COLO829 (cell line): Measurements from ENCODE around the gene OBSL1.

Experiments used
- DNase-seq: peaks from one replicate; pipeline ENCODE4 v3.0.0; 2012; ENCODE audit warnings: low spot score

OBSL1 gene

DNA sequence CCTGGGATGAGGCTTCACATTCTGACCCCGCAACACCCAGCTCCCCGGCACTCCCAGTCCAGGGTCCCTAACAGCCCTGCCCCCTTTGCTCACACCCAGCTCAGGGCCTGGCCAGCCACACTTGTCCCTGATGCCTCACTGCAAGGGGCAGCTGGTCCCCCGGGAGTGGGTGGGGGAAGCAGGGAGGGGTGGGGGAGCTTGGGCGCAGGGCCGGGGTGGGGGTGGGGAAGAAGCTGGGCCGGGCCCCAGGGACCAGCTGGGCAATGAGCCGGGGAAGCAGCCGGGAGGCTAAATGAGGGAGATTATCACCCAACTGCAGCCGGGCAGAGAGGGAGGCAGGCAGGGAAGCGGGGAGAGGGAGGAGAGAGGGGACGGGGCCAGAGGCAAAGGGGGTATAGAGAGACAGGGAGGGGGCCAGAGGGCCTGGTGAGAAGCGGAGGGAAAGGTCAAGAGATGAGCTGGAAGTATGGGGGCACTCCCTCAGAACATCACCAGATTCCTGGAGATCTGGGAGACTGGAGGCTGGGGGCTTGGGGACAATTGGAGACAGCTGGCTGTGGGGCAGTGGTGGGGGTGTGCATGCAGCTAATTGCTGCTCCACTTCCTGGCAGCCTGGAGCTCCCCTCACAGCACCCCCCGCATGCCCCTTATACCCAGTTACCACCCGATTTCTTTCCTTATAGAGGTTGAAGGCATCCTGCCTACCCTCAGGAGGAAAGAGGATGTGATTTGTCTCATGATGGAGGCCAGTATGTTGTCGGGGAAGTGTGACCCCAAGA lies 59.6 kb downstream of the OBSL1 start:
- no peak for DNase-seq

DNA sequence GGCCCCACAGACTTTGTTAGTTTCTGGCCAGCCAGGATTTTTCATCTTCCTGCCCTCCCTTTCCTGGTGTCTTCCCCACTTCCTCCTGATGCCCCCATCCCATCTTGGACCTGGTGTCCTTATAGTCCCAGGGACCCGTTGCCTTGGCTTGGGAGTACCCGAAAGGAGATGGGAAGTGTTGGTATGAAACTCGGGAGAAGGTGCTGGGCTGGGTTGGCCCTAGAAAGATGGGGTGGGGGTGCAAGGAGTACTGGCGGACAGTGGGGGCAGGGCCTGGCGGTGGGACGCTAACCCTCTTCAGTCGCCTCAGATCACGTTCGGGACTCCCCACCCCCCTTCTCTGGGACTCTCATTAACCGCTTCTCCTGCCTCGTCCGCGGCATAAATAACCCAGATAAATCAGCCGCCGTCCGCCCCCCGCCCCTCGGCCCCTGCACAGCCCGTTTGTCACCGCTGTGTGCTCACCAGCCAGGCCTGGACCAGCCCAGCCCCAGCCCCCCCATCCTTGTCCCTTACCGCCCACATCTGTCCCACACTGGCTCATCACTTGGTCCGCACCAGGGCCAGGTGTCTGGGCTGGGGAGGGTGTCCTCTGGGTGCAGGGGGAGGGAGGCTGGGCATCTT lies 60.7 kb downstream of the OBSL1 start:
- no peak for DNase-seq

DNA sequence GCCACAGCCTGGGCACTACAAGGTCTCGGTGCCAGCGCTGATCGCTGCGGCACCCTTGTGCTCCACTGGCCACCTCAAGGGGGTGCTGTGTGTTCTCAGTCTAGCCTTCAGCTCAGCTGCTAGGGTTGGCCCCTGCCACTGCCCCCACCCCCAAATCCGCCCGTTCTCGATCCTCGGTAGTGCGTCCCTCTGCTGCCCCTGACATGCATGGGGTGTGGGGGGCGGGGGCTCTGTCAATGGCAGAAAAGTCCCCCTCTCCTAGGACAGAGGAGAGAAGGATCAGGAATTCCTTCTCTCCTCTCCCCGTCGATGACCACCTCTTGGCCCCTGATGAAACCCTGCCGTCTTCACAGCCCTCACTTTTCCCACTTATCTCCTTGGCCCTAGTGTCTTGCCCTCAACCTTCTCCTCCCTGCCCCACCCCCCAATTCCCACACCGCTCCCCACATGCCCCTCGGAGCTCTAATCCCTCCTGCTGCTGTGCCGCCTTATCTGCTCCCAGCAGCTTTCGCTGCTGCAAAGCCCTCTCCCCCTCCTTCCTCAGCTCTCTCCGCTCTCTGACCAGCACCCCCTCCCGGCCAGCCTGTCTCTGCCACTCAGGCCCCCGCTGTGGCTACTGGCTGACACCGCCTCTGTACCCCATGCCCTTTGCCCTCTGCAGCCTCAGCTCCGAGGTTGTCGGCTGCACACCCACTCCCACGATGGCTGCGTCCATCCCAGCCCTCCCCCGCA lies 61.4 kb downstream of the OBSL1 start:
- no peak for DNase-seq

DNA sequence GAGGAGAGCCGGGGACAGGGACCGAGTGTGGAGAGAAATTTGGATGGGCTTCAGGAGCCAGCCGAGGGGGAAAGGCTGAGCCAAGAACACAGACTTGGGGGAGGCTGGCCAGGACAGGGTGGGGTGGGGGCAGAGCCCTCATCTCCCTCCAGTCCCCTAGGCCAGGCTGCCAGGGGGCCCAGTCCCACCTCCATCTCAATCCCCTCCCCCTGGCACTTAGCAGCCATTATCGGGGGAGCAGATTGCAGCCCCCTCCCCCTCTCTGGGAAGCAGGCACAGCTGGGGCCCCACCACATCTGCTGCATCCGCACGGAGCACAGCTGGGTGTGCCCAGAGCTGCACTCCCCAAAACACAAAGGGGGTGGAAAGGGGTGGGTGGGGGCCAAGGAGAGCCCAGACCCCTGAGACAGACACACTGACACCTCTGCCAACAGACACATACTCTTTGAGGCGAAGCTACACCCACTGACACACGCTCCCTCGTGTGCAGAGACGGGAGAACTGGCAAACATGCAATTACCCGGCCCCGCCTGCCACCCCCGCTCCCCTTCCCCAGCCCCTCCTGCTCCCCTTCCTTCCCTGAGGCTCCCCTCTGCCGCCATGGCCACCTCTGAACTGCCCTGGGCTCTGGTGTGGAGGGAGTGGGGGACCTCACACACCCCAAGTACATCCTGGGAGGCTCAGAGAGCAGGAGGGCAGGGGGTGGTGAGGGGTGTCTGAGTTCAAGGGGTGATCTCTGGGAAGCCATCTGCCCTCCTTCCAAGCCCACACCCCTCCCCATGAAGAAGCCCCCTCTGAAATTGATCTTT lies 62.2 kb downstream of the OBSL1 start:
- no peak for DNase-seq

DNA sequence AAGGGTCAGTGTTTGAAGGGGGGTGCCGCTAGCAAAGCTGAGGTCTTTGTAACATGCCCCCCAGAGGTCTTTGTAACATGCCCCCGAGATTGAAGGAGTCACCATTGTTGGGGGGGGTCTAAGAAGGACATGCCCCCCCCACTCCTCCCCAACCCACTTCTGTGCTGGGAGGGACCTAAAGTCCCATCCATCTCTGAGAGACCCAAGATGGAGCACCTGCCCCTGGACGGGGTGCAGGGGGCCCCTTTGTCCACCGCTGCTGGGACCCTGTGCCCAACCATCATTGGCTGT lies 63.0 kb downstream of the OBSL1 start:
- no peak for DNase-seq

DNA sequence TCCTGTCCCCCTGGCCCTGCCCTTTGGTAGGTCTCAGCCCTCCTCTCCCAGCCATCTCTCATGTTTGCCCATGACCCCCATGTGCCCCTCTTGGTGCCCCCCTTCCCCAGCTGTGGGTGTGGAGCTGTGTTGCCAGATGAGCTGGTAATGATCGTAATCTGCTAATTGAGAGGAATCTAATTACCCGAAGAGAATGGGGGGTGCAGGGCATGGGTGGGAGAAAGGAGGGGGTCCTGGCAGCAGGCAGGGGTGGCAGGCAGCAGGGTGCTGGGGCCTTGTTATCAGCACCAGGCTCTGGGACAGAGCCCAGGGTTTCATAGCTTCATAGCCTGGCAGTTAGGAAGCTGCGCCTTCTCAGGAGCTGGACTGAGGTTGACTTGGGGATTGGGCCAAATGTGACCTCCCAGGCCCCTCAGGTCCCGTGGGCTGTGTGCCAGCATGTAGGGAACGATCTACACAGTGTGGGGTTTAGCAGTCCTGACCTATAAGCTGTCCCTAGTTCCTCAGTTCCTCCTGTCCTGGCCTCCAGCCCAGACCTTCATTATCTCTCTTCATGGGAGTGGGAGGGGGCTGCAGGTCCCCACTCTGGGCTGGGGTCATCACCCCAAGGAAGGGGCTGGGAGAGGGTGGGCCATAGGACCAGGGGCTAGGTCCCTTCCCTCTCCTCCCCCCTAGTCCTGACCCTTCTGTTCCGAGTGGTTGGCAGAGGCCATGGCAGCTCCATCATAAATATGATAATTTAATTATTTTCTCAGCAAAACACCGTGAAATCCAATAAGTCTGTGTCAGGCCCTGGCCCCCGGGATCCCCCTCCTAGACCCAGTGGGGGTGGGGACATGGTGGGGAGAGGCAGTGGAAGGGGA lies 63.5 kb downstream of the OBSL1 start:
- no peak for DNase-seq

DNA sequence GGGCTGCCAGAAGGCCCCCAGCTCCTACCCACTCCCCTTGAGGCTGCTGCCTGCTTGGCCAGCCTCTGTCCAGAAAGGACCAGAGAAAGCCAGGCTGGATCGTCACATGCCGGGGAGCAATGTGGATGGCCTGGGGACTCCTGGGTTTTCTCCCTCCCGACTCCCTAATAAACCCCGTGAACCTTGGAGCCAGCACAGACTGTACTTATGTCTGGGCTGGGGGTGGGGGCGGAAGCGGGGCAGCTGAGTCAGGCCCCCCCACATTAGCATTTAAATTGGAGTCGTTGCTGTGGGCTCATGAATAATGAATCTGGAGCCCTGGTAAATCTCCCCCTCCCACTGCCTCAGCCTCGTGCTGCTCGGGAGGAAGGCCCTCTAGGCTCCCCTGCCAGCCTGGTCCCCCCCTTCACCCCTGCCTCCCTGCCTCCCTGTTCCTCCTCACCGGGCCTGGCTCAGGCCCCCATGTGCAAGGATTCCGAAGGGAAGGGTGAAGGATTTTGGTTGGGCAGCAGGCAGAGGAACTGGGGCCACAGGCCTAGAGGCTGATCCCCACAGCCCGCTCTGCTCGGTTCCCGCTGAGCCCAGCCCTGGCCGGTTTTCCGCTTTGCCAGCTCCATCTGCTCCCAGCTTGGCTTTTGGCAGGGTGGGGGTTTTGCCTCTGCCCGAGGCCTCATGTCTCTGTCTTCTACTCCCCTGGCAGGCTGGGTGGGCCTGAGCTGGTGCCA lies 64.4 kb downstream of the OBSL1 start:
- no peak for DNase-seq

DNA sequence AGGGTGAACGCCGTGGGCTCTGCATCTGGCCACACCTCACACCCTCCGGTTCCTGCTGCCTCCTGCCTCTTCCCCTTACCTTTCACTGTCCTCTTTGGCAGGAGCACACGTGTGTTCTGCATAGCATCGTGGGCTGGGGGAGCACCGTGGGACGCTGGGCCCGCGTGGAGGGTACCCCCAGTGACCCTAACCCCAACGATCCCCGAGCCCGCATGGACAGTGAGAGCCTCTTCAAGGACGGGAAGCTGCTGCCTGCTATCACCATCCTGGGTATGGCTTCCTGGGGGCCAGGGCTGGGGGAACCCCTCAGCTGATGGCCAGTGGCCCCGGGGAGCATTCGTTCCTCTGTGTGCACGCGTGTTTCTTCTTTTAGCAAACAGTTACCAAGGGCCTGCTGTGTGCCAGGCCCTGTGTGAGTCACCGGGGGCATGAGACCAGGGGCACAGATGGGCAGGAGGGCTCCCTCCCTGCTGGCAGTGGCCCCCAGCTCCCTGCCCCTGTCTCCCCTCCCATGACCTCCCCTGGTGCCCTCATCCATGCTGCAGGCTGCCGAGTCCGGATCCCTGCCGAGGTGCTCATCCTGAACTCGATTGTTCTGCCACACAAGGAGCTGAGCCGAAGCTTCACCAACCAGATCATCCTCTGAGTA lies 65.1 kb downstream of the OBSL1 start:
- DNase-seq, result no peak

DNA sequence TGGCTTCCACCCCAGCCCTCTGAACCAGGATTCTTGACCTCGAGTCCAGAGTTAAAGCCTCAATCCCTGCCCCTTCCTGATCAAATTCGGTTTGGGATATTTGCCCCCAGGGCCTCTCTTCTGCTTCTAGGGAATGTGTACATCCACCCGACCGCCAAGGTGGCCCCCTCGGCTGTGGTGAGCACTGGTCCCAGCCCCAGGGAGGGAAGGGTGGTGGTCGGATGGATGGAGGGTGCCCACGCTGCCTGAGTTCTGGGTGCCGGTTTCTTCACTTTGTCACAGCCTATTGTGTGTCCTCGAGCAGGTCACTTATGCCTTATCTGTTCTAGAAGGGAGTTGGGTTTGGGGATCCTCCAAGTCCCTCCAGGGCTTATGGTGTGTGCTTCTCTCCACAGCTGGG lies 65.8 kb downstream of the OBSL1 start:
- DNase-seq, result no peak

DNA sequence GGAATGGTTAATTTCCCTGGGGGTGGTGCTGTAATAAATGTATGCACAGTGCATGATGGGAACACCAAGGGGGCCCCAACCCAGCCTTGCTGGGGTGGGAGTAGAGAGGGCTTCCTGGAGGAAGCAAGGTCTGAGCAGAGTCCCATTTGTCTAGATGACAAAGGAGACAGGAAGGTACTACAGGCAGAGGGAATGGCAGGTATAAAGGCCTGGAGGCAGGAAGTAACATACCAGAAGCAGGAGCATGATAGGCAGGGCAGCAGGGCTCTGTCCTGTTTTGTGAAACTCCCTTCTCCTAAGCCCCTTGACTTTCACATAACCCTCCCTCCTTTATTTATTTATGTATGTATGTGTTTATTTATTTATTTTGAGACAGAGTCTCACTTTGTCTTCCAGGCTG lies 68.7 kb downstream of the OBSL1 start:
- no peak for DNase-seq

DNA sequence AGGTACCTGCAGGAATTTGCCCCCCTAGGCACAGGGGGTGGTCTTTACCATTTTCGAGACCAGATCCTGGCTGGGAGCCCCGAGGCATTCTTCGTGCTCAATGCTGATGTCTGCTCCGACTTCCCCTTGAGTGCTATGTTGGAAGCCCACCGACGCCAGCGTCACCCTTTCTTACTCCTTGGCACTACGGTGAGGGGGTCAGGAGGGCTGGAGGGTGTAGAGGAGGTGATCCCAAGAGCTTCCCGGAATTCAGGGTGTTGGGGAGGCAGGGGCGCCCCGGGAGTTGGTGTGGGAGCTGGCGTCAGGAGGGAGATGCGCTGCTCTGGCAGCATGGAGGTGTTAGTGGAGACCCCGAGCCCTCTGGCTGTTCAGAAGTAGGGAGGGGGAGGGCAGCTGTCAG lies 69.5 kb downstream of the OBSL1 start:
- DNase-seq, result no peak
